ENCODE measurements around the gene FGF21.

FGF21 gene, protein sequence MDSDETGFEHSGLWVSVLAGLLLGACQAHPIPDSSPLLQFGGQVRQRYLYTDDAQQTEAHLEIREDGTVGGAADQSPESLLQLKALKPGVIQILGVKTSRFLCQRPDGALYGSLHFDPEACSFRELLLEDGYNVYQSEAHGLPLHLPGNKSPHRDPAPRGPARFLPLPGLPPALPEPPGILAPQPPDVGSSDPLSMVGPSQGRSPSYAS

DNA sequence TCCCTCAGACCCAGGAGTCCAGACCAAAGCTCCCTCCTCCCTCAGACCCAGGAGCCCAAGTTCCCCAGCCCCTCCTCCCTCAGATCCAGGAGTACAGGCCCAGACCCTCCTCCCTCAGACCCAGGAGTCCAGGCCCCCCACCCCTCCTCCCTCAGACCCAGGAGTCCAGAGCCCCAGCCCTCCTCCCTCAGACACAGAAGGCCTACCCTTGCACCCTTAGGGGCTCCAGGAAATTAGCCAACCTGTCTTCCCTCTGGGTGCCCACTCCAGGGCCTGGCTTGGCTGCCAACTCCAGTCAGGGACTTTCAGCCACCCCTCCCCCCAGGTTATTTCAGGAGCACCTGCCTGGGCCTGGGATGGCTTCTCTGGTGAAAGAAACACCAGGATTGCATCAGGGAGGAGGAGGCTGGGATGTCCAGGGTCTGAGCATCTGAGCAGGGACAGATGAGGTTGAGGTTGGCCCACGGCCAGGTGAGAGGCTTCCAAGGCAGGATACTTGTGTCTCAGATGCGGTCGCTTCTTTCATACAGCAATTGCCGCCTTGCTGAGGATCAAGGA is at the start of gene FGF21:
Gene FGF21, plus strand, starts transcription at position 441 of the 558 bp plus-strand sequence. CDS start 713 bp downstream, outside the sequence.
- Histone ChIP-seq H3K36me3 (ENCODE audit: control insufficient read depth in 2 of 2, insufficient read depth in 1 of 2, low read length in 2 of 2) (no peaks in the 10 kb centered on the region), H3K4me3 (ENCODE audit: low read depth, low read length) (no peak within 1 kb of the TSS), H3K9me3 (ENCODE audit: control insufficient read depth, insufficient read depth, low read depth, low read length) (no peaks in the 10 kb centered on the region), H3K27ac (ENCODE audit: extremely low read depth, low read depth, low read length) (peak within 1 kb of the TSS; percentile 54; the same call in 1 of the 2 replicates), H3K4me1 (ENCODE audit: control insufficient read depth, insufficient read depth, low read length) (peaks cover 3% of the 10 kb centered on the region; the same call in 1 of the 2 replicates)
- ChIA-PET POLR2A (interaction anchor here (0.7 kb wide), 1 partner anchor 8 kb away, joined by 3 read pairs; the partner anchor contains the start of gene IZUMO1), CTCF (interaction anchor here (0.6 to 2.2 kb wide), 7 partner anchors 23 to 488 kb away, joined by 3 to 6 read pairs (median 3); no protein-coding TSS in a partner anchor)
- TF ChIP-seq KLF7 (tag by site-specific recombination; IDR thresholded peaks at IDR 0.05; ENCODE audit: borderline replicate concordance) (no peak; the same call in 1 of the 2 replicates), KLF10 (tag by site-specific recombination; IDR thresholded peaks at IDR 0.05) (no peak), ZBTB20 (tag by site-specific recombination; IDR thresholded peaks at IDR 0.05) (peak; percentile 33; the same call in 1 of the 2 replicates), ZIC2 (tag by site-specific recombination; IDR thresholded peaks at IDR 0.05) (peak; percentile 44; the same call in 1 of the 2 replicates), ZNF624 (tag by site-specific recombination; IDR thresholded peaks at IDR 0.05) (no peak), ZNF660 (tag by site-specific recombination; IDR thresholded peaks at IDR 0.05) (peak; percentile 85; the same call in 1 of the 2 replicates), SP2 (tag by site-specific recombination; IDR thresholded peaks at IDR 0.05) (no peak), ZNF747 (tag by site-specific recombination; IDR thresholded peaks at IDR 0.05) (no peak), MYNN (tag by site-specific recombination; IDR thresholded peaks at IDR 0.05; ENCODE audit: borderline replicate concordance) (no peak), ZNF623 (tag by site-specific recombination; IDR thresholded peaks at IDR 0.05) (no peak), ZEB2 (tag by site-specific recombination; IDR thresholded peaks at IDR 0.05) (peak; percentile 48), ZNF221 (tag by site-specific recombination; IDR thresholded peaks at IDR 0.05; ENCODE audit: borderline replicate concordance) (no peak), YY1 (tag by site-specific recombination; IDR thresholded peaks at IDR 0.05) (no peak), SCRT2 (tag by site-specific recombination; IDR thresholded peaks at IDR 0.05) (0 out of 2 replicates have a peak, but pooled peaks have one; percentile 9), ZFP37 (tag by site-specific recombination; IDR thresholded peaks at IDR 0.05) (no peak), ZNF350 (tag by site-specific recombination; IDR thresholded peaks at IDR 0.05) (no peak), ZNF394 (tag by site-specific recombination; IDR thresholded peaks at IDR 0.05; ENCODE audit: borderline replicate concordance) (peak; percentile 69; the same call in 1 of the 2 replicates), ZNF596 (tag by site-specific recombination; IDR thresholded peaks at IDR 0.05) (no peak), KLF8 (tag by site-specific recombination; IDR thresholded peaks at IDR 0.05) (no peak), ZNF501 (tag by site-specific recombination; IDR thresholded peaks at IDR 0.05) (no peak)
- TF ChIP-seq, protein P1, sequence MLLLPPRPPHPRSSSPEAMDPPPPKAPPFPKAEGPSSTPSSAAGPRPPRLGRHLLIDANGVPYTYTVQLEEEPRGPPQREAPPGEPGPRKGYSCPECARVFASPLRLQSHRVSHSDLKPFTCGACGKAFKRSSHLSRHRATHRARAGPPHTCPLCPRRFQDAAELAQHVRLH (tag by site-specific recombination; IDR thresholded peaks at IDR 0.05) = 0 out of 2 replicates have a peak, but pooled peaks have one; percentile 13
- TF ChIP-seq, protein P2, sequence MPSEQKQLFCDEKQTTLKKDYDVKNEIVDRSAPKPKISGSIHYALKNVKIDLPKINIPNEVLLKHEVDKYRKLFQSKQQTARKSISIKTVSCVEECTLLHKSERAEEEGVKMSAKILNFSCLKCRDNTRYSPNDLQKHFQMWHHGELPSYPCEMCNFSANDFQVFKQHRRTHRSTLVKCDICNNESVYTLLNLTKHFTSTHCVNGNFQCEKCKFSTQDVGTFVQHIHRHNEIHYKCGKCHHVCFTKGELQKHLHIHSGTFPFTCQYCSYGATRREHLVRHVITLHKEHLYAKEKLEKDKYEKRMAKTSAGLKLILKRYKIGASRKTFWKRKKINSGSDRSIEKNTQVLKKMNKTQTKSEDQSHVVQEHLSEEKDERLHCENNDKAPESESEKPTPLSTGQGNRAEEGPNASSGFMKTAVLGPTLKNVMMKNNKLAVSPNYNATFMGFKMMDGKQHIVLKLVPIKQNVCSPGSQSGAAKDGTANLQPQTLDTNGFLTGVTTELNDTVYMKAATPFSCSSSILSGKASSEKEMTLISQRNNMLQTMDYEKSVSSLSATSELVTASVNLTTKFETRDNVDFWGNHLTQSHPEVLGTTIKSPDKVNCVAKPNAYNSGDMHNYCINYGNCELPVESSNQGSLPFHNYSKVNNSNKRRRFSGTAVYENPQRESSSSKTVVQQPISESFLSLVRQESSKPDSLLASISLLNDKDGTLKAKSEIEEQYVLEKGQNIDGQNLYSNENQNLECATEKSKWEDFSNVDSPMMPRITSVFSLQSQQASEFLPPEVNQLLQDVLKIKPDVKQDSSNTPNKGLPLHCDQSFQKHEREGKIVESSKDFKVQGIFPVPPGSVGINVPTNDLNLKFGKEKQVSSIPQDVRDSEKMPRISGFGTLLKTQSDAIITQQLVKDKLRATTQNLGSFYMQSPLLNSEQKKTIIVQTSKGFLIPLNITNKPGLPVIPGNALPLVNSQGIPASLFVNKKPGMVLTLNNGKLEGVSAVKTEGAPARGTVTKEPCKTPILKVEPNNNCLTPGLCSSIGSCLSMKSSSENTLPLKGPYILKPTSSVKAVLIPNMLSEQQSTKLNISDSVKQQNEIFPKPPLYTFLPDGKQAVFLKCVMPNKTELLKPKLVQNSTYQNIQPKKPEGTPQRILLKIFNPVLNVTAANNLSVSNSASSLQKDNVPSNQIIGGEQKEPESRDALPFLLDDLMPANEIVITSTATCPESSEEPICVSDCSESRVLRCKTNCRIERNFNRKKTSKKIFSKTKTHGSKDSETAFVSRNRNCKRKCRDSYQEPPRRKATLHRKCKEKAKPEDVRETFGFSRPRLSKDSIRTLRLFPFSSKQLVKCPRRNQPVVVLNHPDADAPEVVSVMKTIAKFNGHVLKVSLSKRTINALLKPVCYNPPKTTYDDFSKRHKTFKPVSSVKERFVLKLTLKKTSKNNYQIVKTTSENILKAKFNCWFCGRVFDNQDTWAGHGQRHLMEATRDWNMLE (tag by site-specific recombination; conservative IDR thresholded peaks at IDR 0.05; ENCODE audit: low read depth) = 0 out of 2 replicates have a peak, but pooled peaks have one; percentile 31
- TF ChIP-seq, protein P3, sequence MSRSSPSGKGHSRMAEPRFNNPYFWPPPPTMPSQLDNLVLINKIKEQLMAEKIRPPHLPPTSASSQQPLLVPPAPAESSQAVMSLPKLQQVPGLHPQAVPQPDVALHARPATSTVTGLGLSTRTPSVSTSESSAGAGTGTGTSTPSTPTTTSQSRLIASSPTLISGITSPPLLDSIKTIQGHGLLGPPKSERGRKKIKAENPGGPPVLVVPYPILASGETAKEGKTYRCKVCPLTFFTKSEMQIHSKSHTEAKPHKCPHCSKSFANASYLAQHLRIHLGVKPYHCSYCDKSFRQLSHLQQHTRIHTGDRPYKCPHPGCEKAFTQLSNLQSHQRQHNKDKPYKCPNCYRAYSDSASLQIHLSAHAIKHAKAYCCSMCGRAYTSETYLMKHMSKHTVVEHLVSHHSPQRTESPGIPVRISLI (tag by site-specific recombination; IDR thresholded peaks at IDR 0.05) = no peak
- TF ChIP-seq, protein P4, sequence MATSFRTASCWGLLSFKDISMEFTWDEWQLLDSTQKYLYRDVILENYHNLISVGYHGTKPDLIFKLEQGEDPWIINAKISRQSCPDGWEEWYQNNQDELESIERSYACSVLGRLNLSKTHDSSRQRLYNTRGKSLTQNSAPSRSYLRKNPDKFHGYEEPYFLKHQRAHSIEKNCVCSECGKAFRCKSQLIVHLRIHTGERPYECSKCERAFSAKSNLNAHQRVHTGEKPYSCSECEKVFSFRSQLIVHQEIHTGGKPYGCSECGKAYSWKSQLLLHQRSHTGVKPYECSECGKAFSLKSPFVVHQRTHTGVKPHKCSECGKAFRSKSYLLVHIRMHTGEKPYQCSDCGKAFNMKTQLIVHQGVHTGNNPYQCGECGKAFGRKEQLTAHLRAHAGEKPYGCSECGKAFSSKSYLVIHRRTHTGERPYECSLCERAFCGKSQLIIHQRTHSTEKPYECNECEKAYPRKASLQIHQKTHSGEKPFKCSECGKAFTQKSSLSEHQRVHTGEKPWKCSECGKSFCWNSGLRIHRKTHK (tag by site-specific recombination; IDR thresholded peaks at IDR 0.05) = no peak
- TF ChIP-seq, protein P5, sequence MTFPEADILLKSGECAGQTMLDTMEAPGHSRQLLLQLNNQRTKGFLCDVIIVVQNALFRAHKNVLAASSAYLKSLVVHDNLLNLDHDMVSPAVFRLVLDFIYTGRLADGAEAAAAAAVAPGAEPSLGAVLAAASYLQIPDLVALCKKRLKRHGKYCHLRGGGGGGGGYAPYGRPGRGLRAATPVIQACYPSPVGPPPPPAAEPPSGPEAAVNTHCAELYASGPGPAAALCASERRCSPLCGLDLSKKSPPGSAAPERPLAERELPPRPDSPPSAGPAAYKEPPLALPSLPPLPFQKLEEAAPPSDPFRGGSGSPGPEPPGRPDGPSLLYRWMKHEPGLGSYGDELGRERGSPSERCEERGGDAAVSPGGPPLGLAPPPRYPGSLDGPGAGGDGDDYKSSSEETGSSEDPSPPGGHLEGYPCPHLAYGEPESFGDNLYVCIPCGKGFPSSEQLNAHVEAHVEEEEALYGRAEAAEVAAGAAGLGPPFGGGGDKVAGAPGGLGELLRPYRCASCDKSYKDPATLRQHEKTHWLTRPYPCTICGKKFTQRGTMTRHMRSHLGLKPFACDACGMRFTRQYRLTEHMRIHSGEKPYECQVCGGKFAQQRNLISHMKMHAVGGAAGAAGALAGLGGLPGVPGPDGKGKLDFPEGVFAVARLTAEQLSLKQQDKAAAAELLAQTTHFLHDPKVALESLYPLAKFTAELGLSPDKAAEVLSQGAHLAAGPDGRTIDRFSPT (tag by site-specific recombination; IDR thresholded peaks at IDR 0.05) = no peak
- TF ChIP-seq, protein P6, sequence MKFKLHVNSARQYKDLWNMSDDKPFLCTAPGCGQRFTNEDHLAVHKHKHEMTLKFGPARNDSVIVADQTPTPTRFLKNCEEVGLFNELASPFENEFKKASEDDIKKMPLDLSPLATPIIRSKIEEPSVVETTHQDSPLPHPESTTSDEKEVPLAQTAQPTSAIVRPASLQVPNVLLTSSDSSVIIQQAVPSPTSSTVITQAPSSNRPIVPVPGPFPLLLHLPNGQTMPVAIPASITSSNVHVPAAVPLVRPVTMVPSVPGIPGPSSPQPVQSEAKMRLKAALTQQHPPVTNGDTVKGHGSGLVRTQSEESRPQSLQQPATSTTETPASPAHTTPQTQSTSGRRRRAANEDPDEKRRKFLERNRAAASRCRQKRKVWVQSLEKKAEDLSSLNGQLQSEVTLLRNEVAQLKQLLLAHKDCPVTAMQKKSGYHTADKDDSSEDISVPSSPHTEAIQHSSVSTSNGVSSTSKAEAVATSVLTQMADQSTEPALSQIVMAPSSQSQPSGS (tag by site-specific recombination; IDR thresholded peaks at IDR 0.05; ENCODE audit: low read depth) = no peak
